Uterus (tissue), 4 donors: ENCODE data around the gene SCAF8. TPM values are rescaled to one million over a fixed set of nuclear protein-coding genes. Genes with fewer than 3 reads are reported as not detected.

Experiments
- DNase-seq, 2 donors: peaks; one replicate each; pipeline ENCODE4 v3.0.0-alpha.2; 2019 to 2020
- H3K27ac ChIP-seq, 2 donors: fragments of 200-600 bp; sonication (generic); 1 replicate in 1 of 2; 2 replicates in 1 of 2; pipeline ENCODE4 v1.5.1; 2016 to 2018
- H3K27me3 ChIP-seq, 2 donors: fragments of 200-600 bp; sonication (generic); one replicate each; pipeline ENCODE4 v1.5.1; 2018 to 2019; ENCODE audit warnings: control low read depth in 1 of 2
- H3K36me3 ChIP-seq, 2 donors: fragments of 200-600 bp; sonication (generic); one replicate each; pipeline ENCODE4 v1.5.1; 2019; ENCODE audit warnings: control low read depth in 1 of 2
- H3K4me1 ChIP-seq, 2 donors: fragments of 200-600 bp; sonication (generic); one replicate each; pipeline ENCODE4 v1.5.1; 2018 to 2019; ENCODE audit warnings: control low read depth in 1 of 2
- H3K4me3 ChIP-seq, 2 donors: fragments of 200-600 bp; sonication (generic); 1 replicate in 1 of 2; 2 replicates in 1 of 2; pipeline ENCODE4 v1.5.1; 2018 to 2019; ENCODE audit warnings: mild to moderate bottlenecking in 1 of 2
- H3K9me3 ChIP-seq, 2 donors: fragments of 200-600 bp; sonication (generic); one replicate each; pipeline ENCODE4 v1.5.1; 2019; ENCODE audit warnings: control low read depth in 1 of 2
- CTCF ChIP-seq, 4 experiments: fragments of 200-600 bp in 2 of 4; fragments of 450-650 bp in 2 of 4; sonication (generic) in 2 of 4; IDR thresholded peaks; one replicate each; pipeline ENCODE4 v1.5.1; 2016 to 2019; ENCODE audit warnings: antibody characterized with exemption in 4 of 4, mild to moderate bottlenecking in 2 of 4, moderate library complexity in 1 of 4
- POLR2A ChIP-seq, 2 donors: fragments of 450-650 bp; IDR thresholded peaks; one replicate each; pipeline ENCODE4 v1.6.1; 2016; ENCODE audit warnings: antibody characterized with exemption in 2 of 2, mild to moderate bottlenecking in 1 of 2, moderate library complexity in 1 of 2
- intact Hi-C: fragments of 100-400 bp; cut with DNase I; formaldehyde crosslinking; loops from one replicate; pipeline ENCODE4 v1.15.1; 2023; ENCODE audit warnings: low total_unique reads
- total RNA-seq, 4 donors: library from RNA; depleted of rRNA in 3 of 4; stranded (reverse); fragments of >200 nt in 3 of 4; gene quantifications; one replicate each; pipeline versions ENCODE4 v1.1.0 to v1.2.4, GENCODE V29; 2014 to 2023
- donor health status: DM: yes; HTN: yes; CAD: no.

The SCAF8 gene
- total RNA-seq, 4 donors from 2014 or later, result 28.7 to 85.9 (median 53.8) TPM

- no peak overlapping the region for H3K27ac ChIP-seq
- DNase-seq, result no peak
- H3K36me3 ChIP-seq, result no peaks in the 10 kb centered on the region
- no peak overlapping the region for H3K4me3 ChIP-seq
- no peaks in the 10 kb centered on the region for H3K9me3 ChIP-seq
- no peaks in the 10 kb centered on the region for H3K27me3 ChIP-seq
- H3K4me1 ChIP-seq, result no peaks in the 10 kb centered on the region
- no peak for TF ChIP-seq CTCF (IDR thresholded peaks at IDR 0.05)
- TF ChIP-seq POLR2A (IDR thresholded peaks at IDR 0.05), result no peak
- intact Hi-C loops, result no loop called here
Measured at GRCh38 chr6:154857529-154857928, 124.3 kb downstream of the SCAF8 start.

DNA sequence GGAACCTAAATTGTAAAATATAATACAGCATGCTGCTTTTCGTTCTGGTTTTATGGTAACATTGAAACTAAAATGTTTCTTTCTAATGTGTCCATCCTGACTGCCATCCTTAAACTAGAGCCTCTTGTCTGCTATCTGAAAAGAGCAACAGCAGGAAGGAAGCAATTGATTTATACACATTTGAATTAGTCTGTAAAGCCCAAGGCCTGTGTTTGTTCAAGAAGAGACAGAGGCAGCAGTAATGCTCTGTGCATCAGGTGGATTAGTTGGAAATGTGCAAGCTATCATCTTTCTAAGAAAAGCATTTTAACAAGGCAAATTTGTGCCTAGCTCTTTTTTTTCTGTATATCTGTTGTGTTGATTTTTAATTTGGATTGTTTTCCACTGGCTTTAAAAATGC, 128.6 kb downstream of the SCAF8 start:
- Histone ChIP-seq H3K4me1 (no peaks in the 10 kb centered on the region), H3K9me3 (no peaks in the 10 kb centered on the region), H3K27me3 (no peaks in the 10 kb centered on the region), H3K36me3 (no peaks in the 10 kb centered on the region), H3K4me3 (no peak overlapping the region), H3K27ac (no peak overlapping the region)
- intact Hi-C loops, result no loop called here
- TF ChIP-seq CTCF (IDR thresholded peaks at IDR 0.05) (no peak), POLR2A (IDR thresholded peaks at IDR 0.05) (no peak)
- no peak for DNase-seq

DNA sequence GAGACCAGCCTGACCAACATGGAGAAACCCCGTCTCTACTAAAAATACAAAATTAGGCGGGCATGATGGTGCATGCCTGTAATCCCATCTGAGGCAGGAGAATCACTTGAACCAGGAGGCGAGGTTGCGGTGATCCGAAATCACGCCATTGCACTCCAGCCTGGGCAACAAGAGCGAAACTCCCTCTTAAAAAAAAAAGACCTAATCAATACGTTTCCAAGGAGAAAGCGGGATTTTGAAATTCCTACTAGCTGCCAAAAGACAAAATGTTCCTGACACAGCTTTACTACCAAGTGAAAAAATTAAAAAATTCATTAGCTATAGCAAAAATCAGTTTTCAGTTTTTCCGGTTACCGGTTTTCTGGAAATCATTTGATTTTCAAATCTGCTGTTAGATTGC, 129.3 kb downstream of the SCAF8 start:
- Histone ChIP-seq H3K4me3 (no peak overlapping the region), H3K27me3 (no peaks in the 10 kb centered on the region), H3K4me1 (no peaks in the 10 kb centered on the region), H3K36me3 (no peaks in the 10 kb centered on the region), H3K27ac (no peak overlapping the region), H3K9me3 (no peaks in the 10 kb centered on the region)
- no peak for TF ChIP-seq POLR2A (IDR thresholded peaks at IDR 0.05)
- no peak for TF ChIP-seq CTCF (IDR thresholded peaks at IDR 0.05)
- intact Hi-C loops, result no loop called here
- no peak for DNase-seq

DNA sequence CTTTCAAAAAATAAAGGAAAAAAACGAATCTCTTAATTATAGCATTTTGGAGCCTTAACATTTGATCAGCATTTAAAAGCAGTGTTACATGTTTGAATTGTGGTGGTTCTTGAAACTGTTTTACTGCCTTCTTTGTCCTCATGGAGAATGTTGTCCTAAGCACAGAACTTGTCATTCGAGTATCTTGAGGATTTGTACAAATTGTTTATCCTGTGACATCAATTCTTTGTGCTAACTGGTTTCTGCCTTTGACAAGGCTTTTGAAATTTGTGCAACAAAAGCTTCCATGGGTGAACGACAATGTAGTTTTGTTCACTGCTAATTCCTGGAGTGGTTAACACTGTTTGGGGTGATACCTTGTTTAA, 130.8 kb downstream of the SCAF8 start:
- intact Hi-C loops, result no loop called here
- no peak overlapping the region for H3K4me3 ChIP-seq
- TF ChIP-seq CTCF (IDR thresholded peaks at IDR 0.05) (no peak), POLR2A (IDR thresholded peaks at IDR 0.05) (no peak)
- no peaks in the 10 kb centered on the region for H3K36me3 ChIP-seq
- H3K4me1 ChIP-seq, result no peaks in the 10 kb centered on the region
- no peak overlapping the region for H3K27ac ChIP-seq
- H3K27me3 ChIP-seq, result no peaks in the 10 kb centered on the region
- DNase-seq, result no peak
- H3K9me3 ChIP-seq, result no peaks in the 10 kb centered on the region

GRCh38 chr6:154865291-154865690, 132.1 kb downstream of the SCAF8 start:
- no peaks in the 10 kb centered on the region for H3K4me1 ChIP-seq
- TF ChIP-seq CTCF (IDR thresholded peaks at IDR 0.05) (no peak), POLR2A (IDR thresholded peaks at IDR 0.05) (no peak)
- no peaks in the 10 kb centered on the region for H3K36me3 ChIP-seq
- H3K4me3 ChIP-seq, result no peak overlapping the region
- no peak for DNase-seq
- H3K9me3 ChIP-seq, result no peaks in the 10 kb centered on the region
- intact Hi-C loops, result no loop called here
- H3K27me3 ChIP-seq, result no peaks in the 10 kb centered on the region
- H3K27ac ChIP-seq, result no peak overlapping the region
